HG03378 (cell line): ENCODE data around the gene FRAT1.

ENCODE experiments used
- ATAC-seq: cut with Tn5 transposase; IDR thresholded peaks from one replicate; pipeline ENCODE4 v1.9.1; 2021; ENCODE audit warnings: mild to moderate bottlenecking, moderate library complexity; ENCODE audit not compliant: unreplicated experiment

Gene FRAT1

GRCh38 chr10:97307866-97308780 lies 10.9 kb upstream of the FRAT1 start:
- no peak for ATAC-seq

- ATAC-seq: no peak
These were observed 7.9 kb upstream of the FRAT1 start for GRCh38 chr10:97311111-97311626.

- no peak for ATAC-seq
These were observed 6.2 kb upstream of the FRAT1 start for GRCh38 chr10:97312897-97313296.

GRCh38 chr10:97314671-97315070 lies 4.4 kb upstream of the FRAT1 start:
- no peak for ATAC-seq

- ATAC-seq: peak; percentile 28
These were observed 804 bp downstream of the FRAT1 start for GRCh38 chr10:97319671-97320479.

GRCh38 chr10:97320480-97321031 lies 1.5 kb downstream of the FRAT1 start:
- ATAC-seq: no peak

- ATAC-seq: no peak
These were observed 2.1 kb downstream of the FRAT1 start for GRCh38 chr10:97321032-97321803.

- ATAC-seq: no peak
These were observed 2.7 kb downstream of the FRAT1 start for GRCh38 chr10:97321804-97322190.

GRCh38 chr10:97323501-97323900 lies 4.4 kb downstream of the FRAT1 start:
- no peak for ATAC-seq

- no peak for ATAC-seq
These were observed 6.7 kb downstream of the FRAT1 start for GRCh38 chr10:97325754-97326153.

- ATAC-seq: no peak
These were observed 8.6 kb downstream of the FRAT1 start for GRCh38 chr10:97327348-97328294.

- no peak for ATAC-seq
These were observed 9.8 kb downstream of the FRAT1 start for GRCh38 chr10:97328646-97329453.

GRCh38 chr10:97329766-97330165 lies 10.7 kb downstream of the FRAT1 start:
- no peak for ATAC-seq

GRCh38 chr10:97331153-97331703 lies 12.2 kb downstream of the FRAT1 start:
- no peak for ATAC-seq

- ATAC-seq: no peak
These were observed 13.7 kb downstream of the FRAT1 start for GRCh38 chr10:97332591-97333350.

GRCh38 chr10:97333351-97333600 lies 14.2 kb downstream of the FRAT1 start:
- ATAC-seq: no peak

GRCh38 chr10:97333601-97334369 lies 14.7 kb downstream of the FRAT1 start:
- no peak for ATAC-seq
